Esophagus squamous epithelium (tissue), 4 donors: Measurements from ENCODE around the gene COL28A1.

Source experiments
- POLR2A ChIP-seq, 4 donors: fragments of 450-650 bp; IDR thresholded peaks; one replicate each; pipeline ENCODE4 v1.6.1; 2017; ENCODE audit warnings: antibody characterized with exemption in 4 of 4, mild to moderate bottlenecking in 4 of 4, moderate library complexity in 3 of 4
- TF ChIP-seq, protein P1 (sequence below), 6 experiments: fragments of 450-650 bp in 4 of 6; fragments of 200-600 bp in 2 of 6; sonication (generic) in 2 of 6; IDR thresholded peaks; one replicate each; pipeline ENCODE4 v1.5.1; 2016 to 2019; ENCODE audit warnings: antibody characterized with exemption in 6 of 6, mild to moderate bottlenecking in 4 of 6, moderate library complexity in 4 of 6

DNA sequence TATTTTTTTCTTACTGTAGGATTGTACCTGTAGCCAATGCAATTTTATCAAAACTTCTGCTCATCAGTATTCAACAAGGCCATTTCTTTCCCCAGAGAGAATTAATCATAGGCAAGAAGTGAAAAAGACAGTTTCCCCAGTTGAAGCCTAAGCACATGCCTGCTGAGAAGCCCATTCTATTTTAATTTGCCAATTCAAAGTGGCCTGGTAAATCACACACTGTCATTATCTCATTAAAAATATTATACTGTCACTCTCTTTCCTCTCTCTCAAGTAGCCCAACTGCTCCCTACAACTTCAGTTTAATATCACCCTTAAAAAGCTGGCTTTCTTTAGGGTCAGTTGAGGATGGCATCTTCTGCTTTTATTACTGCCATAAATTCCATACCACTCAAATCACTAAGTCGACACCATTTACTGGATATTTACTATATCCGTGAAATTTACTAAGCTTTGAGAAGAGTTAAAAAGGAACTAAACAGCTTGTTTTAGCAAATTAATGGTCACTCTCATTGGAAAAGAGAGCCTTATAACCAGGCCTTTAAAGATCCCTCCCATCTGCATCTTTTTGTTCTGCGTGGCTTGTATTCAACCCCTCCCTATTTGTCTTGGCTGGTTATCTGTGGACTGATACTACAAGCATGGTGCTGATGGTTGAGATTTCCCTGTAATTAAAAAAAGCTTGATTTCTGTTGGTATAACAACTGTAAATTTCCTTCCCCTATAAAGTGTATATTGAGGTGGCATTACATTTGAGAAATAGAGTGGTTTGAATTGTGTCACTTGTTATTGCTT, 30.6 kb downstream of the COL28A1 start:
- TF ChIP-seq, protein P1, sequence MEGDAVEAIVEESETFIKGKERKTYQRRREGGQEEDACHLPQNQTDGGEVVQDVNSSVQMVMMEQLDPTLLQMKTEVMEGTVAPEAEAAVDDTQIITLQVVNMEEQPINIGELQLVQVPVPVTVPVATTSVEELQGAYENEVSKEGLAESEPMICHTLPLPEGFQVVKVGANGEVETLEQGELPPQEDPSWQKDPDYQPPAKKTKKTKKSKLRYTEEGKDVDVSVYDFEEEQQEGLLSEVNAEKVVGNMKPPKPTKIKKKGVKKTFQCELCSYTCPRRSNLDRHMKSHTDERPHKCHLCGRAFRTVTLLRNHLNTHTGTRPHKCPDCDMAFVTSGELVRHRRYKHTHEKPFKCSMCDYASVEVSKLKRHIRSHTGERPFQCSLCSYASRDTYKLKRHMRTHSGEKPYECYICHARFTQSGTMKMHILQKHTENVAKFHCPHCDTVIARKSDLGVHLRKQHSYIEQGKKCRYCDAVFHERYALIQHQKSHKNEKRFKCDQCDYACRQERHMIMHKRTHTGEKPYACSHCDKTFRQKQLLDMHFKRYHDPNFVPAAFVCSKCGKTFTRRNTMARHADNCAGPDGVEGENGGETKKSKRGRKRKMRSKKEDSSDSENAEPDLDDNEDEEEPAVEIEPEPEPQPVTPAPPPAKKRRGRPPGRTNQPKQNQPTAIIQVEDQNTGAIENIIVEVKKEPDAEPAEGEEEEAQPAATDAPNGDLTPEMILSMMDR (IDR thresholded peaks at IDR 0.05), result no peak
- TF ChIP-seq POLR2A (IDR thresholded peaks at IDR 0.05), result no peak
